22Rv1 (cell line): ENCODE data around the gene PIPOX.
"Not testable (repeated sequence)": the region's sequence is repeated elsewhere in the genome, so short reads cannot be mapped to it uniquely, and the experiment has no call there.

ENCODE experiments used
- H3K27ac ChIP-seq: fragments of 450-650 bp; 2 replicates; pipeline ENCODE4 v1.5.1; 2017
- CTCF ChIP-seq: fragments of 450-650 bp; IDR thresholded peaks from 2 replicates; pipeline ENCODE4 v1.5.1; 2017; ENCODE audit warnings: mild to moderate bottlenecking
- ZFX ChIP-seq: fragments of 450-650 bp; IDR thresholded peaks from 2 replicates; pipeline ENCODE4 v1.6.1; 2017; ENCODE audit warnings: antibody characterized with exemption, borderline replicate concordance

The PIPOX gene

GRCh38 chr17:29080323-29080722, 37.4 kb downstream of the PIPOX start:
- TF ChIP-seq CTCF: no peak
- no peak for TF ChIP-seq ZFX

DNA sequence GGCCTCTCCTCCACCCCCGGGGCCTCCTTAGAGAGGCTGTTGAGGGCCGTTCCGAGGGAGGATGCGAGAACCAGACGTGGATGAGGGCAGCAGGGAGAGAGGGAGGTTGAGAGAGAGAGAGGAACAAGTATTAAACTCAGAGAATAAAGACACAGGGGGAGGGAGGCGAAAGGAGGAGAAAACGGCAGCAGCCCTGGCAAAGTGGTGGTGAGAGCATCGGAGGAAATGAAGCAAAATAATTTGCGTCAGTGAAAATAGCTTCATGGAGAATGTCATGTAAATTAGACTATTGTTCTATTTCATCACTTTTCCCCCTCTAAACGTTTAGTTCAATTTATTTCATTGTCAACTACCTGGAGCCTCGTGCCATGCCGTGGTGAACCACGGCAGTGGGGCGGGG, 38.0 kb downstream of the PIPOX start:
- H3K27ac ChIP-seq: no peak overlapping the region
- TF ChIP-seq ZFX (no peak), CTCF (no peak)

More at GRCh38 chr17:29080323-29080722, 37.4 kb downstream of the PIPOX start:
- H3K27ac ChIP-seq: no peak overlapping the region

DNA sequence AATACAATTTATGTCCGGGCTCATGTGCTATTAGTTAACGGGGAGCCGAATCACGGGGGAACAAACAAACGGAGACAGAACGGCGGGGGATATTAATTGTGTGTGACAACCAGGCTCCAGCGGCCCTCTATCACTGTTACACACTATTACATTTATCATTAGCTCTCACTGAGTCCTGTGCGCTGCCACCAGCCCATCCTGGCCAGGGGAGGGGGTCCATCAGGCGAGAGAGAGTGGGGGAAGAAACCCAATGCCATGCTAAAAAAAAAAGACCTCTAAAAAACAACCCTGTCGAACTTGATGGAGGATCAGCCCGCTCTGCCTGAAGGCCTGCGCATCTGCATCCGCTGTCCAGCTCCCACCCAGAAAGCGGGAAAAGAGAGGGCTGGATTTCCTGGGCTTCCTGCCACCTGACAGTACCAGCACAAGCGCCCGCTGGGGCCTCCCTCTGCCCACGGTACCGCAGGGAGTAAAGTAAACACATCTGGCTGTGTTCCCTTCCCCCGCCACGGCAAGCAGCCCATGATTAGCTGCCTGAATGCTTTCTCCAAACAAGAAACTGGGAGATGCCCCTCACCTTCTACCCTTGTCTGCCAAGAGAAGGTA, 41.7 kb downstream of the PIPOX start:
- TF ChIP-seq CTCF (no peak), ZFX (no peak)
- H3K27ac ChIP-seq: no peak overlapping the region

- H3K27ac ChIP-seq: no peak overlapping the region
- TF ChIP-seq ZFX (no peak), CTCF (no peak)
These were observed 42.3 kb downstream of the PIPOX start for GRCh38 chr17:29085223-29085622.

GRCh38 chr17:29086628-29087332, 43.8 kb downstream of the PIPOX start:
- TF ChIP-seq ZFX (no peak), CTCF (no peak)
- H3K27ac ChIP-seq: no peak overlapping the region

- not testable (repeated sequence) for H3K27ac ChIP-seq
These were observed 45.8 kb downstream of the PIPOX start for GRCh38 chr17:29088782-29089181.

DNA sequence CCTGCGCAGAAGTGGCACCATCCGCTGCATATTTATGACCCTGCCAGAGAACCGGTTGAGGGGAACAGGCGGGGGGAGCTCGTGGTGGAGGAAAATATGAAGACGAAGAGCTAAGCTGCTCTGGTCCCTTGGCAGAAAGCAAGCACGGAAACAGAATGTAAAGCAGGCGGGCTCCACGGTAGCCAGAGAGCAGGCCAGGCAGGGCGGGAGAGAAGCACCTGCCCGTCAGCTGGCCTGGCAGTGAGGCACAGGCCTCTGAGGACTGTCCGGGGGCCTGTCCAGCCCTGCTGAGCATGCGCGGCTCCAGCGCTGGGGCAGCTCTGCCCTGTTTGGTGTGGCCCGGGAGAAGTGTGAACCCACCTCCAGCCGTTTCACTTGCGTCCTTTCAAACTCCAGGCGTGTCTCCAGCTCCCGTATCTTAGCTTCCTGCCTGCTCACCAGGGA, 46.7 kb downstream of the PIPOX start:
- no peak for TF ChIP-seq ZFX
- no peak for TF ChIP-seq CTCF
- H3K27ac ChIP-seq: no peak overlapping the region
